SK-N-MC (cell line): ENCODE results near the gene IL12RB2.

Source experiments
- EZH2 ChIP-seq: fragments of 200-600 bp; sonication (generic); IDR thresholded peaks from one replicate; pipeline ENCODE4 v1.6.1; 2017; ENCODE audit warnings: antibody characterized with exemption
- FOXP2 ChIP-seq: optimal IDR thresholded peaks from 2 replicates; pipeline ENCODE3; 2011; ENCODE audit warnings: mild to moderate bottlenecking, moderate library complexity; ENCODE audit not compliant: insufficient read depth; ENCODE audit errors: extremely low read length, control extremely low read depth
- POLR2AphosphoS5 ChIP-seq: IDR thresholded peaks from 2 replicates; pipeline ENCODE4 v1.6.1; 2012; ENCODE audit warnings: mild to moderate bottlenecking, low read depth, low read length, borderline replicate concordance

GRCh38 chr1:67336157-67336556, 28.5 kb downstream of the IL12RB2 start:
- no peak for TF ChIP-seq EZH2
- no peak for TF ChIP-seq POLR2AphosphoS5
- TF ChIP-seq FOXP2, result no peak
